GM18861 (cell line): Measurements from ENCODE around the gene ELMO1.

Experiments used
- ATAC-seq: cut with Tn5 transposase; IDR thresholded peaks from one replicate; pipeline ENCODE4 v1.9.1; 2021; ENCODE audit not compliant: unreplicated experiment

Gene ELMO1

DNA sequence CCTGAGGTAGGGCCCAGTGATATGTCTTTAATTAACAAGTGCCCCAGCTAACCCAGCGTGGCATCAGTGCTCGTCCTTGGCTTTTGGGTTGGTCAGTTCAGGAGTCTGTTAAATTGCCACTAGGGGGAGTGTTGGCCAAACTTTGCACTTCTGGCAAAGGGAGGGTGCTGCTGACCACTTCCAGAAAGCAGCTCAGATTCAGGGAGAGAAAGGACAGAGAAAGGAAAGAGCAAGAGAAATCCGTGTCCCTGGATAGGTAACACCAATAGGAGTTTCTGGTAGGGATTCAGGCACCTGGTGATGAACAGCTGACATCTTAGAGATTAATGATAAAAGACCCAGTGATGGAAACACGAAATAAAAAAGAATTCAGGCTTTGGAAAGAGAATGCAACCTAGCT is 481.3 kb downstream of the ELMO1 start:
- no peak for ATAC-seq

DNA sequence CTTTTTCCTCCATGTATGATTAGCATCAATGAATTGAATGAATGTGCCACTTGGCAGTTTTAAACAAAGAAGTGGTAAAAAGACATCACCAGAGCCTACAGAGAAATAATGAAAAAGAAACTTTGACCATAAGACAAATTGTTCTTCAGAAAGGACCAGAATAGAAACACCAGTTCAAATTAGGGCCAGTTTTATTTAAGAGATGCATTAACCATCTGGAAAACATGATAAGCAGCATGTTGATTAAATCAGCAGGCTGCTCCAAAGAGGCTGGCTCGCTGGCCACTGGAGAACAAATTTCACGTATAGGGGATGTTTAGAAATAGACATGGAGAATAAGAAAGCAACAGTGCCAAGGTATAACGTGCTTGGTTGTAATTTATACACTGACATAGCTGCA is 482.0 kb downstream of the ELMO1 start:
- no peak for ATAC-seq

DNA sequence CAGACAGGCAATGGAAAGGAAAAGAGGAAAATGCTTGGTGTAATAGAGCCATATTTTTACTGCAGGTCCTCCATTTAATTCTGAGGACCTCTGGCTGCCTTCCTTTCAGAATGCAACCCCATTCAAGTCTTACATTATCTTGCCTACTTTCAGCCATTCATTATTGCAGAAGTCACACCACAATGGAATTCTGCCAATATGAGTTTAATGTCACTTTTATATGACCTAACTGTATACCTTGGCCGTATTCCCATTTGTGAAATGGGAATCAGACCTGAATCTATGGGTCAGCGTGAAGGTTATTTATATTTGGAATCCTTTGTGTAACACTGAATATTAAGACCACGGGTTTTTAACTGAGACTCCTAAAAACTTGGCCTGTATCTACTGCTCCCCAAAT is 482.6 kb downstream of the ELMO1 start:
- ATAC-seq, result no peak

DNA sequence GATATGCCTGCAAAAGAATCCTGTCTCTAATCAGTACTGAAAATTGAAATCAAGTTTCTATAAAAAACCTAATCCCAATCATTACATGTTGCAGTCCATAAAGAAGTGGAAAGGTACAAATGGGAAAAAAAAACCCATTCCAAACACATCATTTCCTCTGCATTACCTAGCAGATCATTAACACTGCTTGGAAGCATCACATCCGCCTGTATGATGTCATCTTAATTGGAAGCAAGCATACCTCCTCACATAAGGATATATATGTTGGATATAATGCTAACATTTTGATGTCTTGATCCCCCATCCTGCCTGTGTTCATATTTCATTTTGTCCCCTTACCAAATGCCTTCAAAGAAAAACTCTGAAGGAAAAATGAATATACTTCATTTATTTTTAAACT is 483.0 kb downstream of the ELMO1 start:
- no peak for ATAC-seq

DNA sequence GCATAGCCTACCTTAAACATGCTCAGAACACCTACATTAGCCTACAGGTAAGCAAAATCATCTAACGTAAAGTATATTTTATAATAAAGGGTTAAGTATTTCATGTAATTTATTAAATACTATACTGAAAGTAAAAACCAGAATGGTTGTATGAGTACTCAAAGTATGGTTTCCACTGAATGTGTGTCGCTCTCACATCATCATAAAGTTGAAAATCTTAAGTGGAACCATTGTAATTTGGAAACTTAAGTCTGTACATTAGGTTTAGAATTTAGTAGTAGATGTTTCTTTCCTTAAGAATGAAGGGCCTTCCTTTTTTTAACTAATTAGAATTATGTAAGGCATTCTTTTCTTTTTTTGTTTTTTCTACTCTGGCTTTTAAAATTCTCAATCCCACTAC is 484.4 kb downstream of the ELMO1 start:
- ATAC-seq, result no peak

DNA sequence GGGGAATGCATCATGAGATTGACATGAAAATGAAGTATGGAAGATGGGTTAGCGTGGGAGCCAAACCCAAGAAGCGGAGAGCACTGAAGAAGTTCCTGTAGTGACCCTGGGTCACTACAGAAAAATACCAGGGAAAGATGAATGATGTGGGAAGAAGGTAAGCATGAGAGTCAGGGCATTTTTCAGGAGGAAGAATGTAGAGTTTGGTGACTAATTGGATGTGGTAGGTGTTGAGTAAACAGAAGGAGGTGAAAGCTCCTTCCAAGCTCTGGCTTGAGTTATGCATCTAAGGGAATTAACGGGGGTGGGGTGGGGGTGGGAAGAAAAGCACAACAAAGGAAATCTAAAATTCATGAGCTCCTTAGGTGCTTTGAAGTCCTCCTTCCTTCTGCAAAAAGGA is 486.3 kb downstream of the ELMO1 start:
- no peak for ATAC-seq

DNA sequence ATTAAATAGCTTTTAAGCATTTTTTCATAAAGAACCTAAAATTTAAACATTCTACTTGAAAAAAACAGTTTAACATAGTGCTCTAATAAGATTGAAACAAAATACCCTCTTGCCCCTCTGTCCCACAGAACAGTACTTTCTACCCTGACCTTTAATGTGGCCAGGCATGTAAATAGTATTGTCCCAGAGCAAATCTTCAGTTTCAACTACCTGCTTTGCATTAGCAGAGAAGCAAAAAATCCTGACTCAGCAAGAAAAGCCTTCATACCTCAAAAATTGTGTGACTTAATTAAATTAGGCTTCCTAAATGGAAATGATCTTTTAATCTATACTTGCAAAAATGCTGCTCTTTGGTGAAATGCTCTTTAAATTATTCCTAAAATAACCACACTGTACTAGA is 487.0 kb downstream of the ELMO1 start:
- no peak for ATAC-seq

DNA sequence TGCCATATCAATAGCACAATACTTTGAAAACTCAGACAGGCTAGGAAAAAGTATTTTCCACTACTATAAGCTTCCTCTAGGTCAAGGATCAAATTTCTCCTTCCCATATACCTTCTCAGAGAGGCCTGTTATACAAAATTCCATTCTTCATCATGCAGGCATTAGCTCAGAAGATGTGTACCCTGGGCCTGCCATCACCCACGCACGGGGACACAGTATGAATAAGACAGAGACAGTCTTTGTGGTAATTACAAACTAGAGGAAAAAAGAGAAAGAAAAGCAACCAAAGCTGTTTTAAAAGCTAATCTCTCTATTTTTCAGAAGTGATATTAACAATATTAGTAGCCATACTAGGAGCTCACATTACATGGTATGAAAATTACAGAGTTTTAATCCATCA is 487.6 kb downstream of the ELMO1 start:
- no peak for ATAC-seq

DNA sequence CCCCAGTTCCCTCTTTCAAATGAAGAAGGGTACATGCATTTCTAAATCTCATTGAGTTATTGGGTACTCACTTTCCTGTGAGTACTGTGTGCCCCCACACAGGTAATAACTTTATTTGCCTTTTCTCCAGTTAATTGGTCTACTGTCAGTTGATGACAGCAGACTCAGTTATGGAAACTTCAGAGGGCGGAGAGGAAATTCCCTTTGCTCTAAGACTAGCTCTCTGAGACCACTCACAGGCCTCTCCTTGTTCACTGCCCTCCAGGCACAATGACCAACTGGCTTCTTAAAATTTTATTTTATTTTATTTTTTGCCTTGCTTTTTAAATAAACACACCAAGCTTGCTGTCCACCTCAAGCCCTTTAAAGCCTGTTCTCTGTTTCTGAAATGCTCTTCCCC is 488.6 kb downstream of the ELMO1 start:
- no peak for ATAC-seq

DNA sequence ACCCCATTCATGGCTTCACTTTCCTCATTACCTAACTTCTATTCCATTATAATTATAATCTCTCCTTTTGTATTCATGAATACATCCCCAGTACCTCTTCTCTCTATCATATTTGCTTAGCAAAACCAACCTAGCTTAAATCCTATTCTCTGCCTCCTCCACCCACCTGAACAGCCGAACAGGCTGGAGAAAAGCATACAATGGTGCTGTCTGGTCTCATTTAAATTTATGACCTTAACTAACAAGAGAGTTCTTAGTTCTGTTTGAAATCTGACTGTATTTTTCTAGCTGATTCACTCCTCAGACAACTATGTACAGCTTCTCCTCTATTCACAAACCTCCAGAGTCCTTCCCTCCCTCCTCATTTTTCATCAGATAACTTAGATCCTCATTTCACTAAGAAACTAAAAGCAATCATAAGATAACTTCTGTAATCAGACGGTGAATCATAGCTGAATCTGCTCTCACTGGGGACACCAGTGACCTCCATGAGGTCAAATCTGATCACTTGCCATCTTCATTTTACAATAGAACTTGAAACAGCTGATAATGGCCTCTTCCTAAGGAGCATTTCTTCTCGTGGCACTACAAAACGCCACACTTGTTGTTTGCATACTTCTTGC is 490.4 kb downstream of the ELMO1 start:
- ATAC-seq, result no peak

DNA sequence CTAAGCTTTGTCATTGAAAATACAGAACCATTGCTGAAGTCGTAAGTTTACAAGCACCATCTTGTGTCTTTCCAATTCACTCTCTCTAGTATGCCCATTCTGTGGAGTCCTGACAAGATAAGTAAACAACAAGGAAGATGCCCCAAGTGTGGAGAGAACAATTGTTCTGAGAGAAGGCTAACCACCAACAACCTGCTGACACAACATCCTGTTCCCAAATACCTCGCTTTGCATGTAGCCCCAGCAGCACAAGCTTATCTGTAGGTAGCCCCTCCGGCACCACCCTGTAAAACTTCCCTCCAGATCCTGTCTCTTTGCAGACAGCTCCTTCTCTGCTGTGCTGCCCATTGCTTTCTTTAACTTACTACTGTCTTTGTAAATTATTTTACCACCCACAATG is 491.0 kb downstream of the ELMO1 start:
- no peak for ATAC-seq

DNA sequence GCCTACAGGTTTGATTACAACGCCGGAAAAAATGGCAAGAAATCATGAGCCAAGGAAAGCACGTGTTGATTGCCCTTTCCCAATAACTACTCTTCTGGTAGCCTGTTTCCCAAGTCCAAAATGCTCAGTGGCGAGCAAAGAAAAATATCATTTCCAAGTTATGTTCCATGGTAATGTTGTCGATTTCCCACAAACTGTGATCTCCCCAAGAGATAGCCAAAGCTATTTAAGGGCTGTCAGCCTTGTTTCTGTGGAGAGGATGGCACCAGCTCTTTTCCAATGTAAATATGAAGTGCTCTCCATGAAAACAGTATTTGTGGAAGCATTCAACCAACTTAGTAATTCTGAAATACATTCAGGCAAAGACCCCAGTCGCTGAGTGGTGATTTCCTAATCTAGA is 491.9 kb downstream of the ELMO1 start:
- no peak for ATAC-seq

DNA sequence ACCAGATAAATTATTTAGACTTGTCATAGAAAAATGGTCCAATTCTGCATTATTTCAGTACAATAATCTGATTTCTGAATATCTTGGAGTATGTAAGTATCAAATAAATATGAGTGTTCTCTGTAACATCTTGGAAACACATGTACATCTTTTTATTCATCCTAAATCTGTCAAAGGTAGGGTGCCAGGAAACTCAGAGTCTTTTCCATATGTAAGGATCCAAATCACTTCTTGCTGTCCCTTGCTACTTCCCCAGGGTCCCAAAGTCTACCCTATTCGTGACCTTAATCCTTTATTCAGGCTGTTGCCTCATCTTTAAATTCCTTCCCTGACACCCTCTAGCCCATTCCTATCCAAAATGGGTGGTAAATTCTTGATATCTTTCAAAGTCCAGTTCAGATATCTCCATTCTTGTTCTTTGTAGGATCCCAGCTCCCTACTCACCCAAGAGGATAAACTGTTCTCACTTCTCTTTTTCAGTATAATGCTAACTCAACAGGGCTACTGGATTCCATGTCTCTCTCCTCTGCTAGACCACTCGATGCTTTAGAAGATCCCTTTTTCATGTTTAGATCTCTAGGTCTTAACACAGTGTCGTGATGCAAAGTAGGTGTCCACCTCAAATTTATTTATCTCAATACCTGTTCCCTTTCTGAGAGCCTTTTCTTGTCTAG is 493.1 kb downstream of the ELMO1 start:
- ATAC-seq, result no peak

DNA sequence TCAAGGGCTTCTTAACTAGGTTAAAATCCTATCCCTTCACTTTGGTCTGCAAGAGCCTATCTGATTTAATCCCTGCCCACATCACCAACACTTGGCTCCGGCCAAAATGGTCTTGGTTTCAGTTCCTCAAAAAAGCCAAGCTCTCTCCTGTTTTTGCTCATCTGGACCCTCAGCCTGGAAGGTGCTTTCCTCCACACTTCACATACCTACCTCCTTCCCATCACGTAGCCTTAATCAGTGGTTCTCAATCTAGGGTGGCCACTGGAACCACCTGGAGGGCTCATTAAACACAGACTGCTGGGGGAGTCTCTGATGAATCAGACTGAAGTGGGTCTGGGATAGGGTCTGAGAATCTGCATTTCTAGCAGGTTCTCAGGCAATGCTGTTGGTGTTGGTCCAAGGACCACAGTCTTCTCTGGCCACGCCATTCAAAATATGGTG is 497.4 kb downstream of the ELMO1 start:
- peak; percentile 93 for ATAC-seq

DNA sequence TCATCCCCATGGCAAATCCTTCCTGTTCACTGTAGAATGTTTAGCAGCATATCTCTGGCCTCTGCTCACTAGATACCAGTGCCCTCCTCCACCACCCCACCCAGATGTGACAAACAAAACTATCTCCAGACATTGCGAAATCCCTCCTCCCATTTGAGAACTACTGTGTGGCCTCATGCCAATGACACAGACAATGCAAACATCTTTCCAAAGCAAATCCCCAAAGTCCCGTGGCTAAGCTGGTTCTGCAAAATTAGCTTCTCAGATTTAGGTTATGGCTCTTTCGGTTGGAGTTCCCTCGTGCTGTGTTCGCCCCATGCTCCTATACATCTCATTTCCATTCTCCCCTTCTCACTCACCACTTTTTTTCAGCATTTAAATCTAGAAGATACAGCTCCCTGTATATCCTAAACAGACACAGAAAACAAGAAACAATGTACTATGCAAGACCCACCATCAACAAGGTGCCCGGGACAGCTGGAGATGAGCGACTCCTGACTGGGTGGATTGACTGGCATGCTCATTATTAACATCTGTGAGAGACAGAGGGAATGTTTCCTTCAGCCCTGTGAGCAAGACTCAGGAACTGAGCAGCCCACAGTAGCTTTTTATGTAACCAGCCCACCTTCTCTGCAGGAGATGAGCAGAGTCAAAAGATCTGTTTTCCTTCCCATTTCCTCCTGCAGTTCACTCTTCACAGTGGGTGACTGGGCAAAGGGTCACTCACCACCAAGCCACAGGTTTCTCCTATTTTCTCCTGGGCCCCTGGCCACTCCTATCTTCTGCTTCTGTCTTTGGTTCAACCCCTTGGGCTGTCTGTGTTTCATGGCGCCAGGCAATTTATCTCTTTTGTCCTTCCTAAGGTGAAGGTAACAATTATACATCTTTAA is 498.7 kb downstream of the ELMO1 start:
- no peak for ATAC-seq

DNA sequence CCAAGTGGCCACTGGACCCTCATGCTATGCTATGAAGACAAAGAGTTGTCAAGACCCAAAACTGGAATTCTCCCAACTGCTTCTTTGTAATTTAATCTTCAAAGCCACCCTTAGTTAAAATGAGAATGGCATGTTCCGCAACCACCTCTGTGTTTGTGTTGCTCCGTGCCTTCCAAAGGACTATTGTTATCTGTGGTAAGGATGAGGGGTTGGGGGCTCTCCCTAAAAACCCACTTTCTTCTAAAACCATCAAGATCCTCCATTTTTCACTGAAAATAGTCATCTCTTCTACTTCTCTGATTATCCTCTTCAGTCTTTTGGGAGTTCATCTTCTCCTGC is 502.3 kb downstream of the ELMO1 start:
- no peak for ATAC-seq

DNA sequence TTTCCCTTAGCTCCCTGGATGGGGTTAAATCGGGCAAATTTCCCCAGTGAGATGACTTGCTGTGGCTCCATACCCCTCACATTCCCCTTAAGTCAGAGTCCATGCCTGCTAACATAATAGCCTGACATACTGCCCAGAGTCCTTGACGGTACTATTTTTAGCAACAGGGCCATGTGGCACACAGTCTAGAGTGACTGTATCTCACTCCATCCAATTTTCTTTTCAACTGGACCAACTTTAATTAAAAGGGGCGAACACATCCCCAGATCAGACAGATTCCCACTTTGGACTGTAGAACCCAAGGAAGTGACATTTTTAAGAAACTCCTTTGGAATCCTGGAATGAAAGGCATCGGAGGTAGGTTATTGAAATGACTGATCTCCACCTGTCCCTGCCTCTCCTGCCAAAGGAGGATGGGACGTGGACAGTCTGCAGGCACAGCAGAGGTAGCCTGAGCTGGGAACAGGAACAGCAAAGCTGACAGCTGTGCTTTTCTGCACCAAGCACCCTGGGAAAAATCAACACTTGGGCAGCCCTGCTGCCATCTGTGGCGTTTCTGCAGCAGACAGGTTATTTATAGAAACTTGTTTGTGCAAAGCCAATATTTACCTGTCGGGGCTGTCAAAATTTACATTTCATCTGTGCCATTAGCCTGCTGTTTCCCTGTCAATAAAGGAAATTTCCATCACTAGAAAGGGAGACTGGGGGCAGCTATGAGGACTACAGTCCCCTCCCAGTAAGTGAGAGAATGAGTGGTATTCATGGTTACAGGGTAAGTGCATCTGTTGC is 502.9 kb downstream of the ELMO1 start:
- ATAC-seq, result no peak

DNA sequence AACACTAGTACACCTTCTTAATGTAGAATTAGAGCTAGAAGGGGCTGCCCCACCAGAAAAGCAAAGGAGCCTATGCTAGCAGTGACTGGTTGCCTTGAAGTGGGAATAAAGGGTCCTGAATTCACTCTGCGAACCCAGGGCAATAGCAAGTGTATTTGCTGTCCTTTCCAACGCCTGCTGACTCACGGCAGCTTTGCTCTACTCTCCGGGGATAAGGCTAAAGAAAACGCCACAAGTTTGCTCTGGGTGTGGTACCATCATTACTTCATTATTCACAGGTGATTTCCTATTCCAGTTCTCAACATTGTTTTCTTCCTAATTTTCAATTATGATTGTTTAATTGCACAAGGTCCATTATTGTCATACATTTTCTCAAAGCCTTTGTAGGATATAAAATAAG is 503.8 kb downstream of the ELMO1 start:
- ATAC-seq, result no peak

DNA sequence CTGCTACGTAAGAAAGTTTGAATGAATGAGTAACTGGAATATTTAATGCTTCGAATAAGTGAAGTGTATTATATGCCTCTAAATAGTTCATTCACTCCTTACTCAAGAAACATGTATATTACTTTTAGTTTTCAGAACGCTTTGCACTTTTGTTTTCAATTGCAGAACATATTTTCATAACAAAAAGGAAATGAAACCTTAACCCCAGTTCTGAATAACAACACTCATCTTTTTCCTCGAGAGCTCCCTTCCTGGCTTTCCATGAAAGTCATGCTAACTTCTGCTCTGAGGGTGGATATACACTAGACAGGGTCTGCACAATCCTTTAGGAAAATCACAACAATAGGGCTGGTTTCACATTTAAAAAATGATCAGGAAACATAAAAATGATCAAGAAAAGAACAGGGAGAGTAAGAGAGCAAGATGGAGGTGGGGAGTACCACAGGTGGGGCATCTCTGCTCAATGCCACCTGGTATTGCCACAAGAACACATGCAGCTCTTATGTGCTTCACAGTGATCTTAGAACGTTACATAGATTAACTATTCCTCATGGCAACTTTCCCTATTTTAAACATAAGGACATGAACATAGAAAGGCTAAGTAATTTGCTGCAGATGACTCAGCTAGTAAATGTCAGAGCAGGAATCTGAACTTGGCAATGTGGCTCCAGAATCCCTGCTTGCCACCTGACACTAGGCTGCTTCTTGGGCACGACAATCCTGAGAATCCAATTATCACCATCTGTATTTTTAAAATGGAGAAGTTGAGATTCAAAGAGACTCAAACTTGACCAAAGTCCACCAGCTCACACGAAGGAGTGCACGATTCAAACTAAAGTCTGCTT is 504.9 kb downstream of the ELMO1 start:
- ATAC-seq, result peak; percentile 53

DNA sequence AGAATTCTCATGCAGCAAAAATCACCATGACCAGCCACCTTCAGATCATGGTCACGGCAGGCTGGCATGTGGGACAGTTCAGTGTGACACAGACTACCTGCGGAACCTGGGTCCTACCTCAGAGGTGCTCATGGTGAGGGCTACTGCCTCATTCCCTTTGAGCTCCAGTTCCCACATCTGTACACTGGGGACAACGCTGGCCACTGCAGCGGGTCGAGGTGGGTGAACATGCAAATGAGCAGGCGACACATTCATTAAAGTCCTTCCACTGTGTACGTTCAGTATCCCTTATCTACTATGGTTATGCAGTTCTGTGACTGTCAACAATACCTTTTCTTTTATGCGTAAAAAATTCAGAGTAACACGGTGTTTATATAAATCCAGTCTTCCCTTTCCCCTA is 505.7 kb downstream of the ELMO1 start:
- no peak for ATAC-seq

DNA sequence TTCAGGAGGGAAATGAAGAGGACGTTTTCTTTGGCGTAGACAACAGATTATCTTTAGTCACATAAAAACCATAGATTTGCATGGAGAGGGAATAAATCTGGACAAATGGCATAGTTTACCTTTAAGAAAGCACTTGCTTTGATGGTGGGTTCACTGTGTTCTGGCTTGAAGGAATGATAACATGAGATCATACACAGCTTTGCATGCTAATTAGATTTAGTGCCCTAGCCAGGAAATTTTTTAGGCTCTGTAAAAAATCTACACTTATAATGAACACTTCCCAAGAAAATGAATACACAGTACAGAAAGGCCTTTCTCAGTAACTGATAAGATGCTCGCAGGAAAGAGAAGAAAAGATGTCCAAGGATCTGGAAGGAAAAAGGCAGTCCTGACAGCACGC is 506.1 kb downstream of the ELMO1 start:
- ATAC-seq, result no peak
